GM19043 (cell line): ENCODE data around the gene MYDGF.
"Not testable (repeated sequence)": the region's sequence is repeated elsewhere in the genome, so short reads cannot be mapped to it uniquely, and the experiment has no call there.

Source experiments
- ATAC-seq: cut with Tn5 transposase; IDR thresholded peaks from one replicate; pipeline ENCODE4 v1.9.1; 2021; ENCODE audit warnings: low read depth; ENCODE audit not compliant: unreplicated experiment

MYDGF gene

DNA sequence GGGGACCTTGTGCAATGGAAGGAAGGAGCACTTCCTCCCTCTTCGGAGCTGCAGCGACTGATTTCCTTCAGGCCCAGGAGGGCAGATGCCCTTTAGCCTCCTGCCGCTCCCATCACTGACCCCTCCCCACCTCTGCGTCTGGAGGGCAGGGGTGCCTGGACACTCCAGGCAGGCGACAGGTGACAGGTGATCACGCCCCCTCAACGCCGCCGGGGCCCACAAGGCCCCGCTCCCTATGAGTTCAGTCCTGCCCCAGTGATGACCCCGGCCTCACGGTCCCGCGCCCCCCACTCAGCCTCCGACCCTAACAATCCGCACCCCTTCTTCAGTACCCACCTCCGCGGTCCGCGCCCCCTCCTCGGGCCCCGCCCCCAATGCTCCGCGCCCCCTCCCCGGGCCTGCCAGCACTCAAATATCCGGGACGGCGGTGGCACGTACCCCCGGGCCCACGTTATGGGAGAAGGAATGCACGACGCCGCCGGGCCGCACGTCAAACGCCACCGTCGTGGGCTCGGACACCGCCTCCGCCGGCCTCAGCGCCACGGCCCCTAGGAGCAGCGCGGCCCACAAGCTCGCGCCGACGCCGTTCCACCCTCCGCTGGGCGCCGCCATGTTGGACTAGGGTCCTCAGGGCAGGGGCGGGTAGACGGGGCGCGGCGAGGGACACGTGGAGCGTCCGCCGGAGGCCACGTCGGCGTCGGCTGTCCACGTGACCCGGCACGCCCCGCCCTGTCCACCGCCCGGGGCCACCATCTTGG lies at the start of gene MYDGF:
Gene MYDGF (minus strand): TSS at position 620 of the 758 bp plus-strand sequence. CDS start 8 bp downstream, at position 612.
- ATAC-seq: no peak

DNA sequence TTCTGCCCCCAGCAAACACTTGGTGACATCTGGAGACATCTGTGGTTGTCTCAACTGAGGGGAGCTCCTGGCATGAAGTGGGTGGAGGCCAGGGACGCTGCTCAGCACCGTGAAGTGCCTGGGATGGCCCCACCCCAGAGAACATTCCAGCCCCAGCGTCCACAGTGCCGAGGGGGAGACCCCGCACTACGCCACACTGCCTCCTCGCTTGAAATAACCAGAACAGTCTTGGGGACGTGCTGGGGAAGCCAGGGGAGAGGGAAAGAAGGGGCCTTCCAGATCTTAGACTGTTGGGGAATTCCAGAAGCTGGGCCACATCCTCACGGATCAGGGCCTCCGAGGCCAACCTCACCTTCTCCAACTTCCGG lies 49.3 kb upstream of the MYDGF start:
- ATAC-seq: no peak

GRCh38 chr19:4717966-4718701 lies 48.0 kb upstream of the MYDGF start:
- ATAC-seq: no peak

- ATAC-seq: no peak
Observed at GRCh38 chr19:4717191-4717965, 47.2 kb upstream of the MYDGF start.

- ATAC-seq: no peak
Observed at GRCh38 chr19:4715529-4716221, 45.5 kb upstream of the MYDGF start.

- ATAC-seq: not testable (repeated sequence)
Observed at GRCh38 chr19:4715178-4715528, 45.0 kb upstream of the MYDGF start.

GRCh38 chr19:4714016-4714415 lies 43.9 kb upstream of the MYDGF start:
- ATAC-seq: no peak

GRCh38 chr19:4713384-4713951 lies 43.3 kb upstream of the MYDGF start:
- ATAC-seq: no peak

GRCh38 chr19:4712771-4713170 lies 42.6 kb upstream of the MYDGF start:
- ATAC-seq: no peak

- no peak for ATAC-seq
Observed at GRCh38 chr19:4711211-4711610, 41.1 kb upstream of the MYDGF start.

- no peak for ATAC-seq
Observed at GRCh38 chr19:4710281-4710600, 40.1 kb upstream of the MYDGF start.

GRCh38 chr19:4709440-4710280 lies 39.5 kb upstream of the MYDGF start:
- no peak for ATAC-seq

DNA sequence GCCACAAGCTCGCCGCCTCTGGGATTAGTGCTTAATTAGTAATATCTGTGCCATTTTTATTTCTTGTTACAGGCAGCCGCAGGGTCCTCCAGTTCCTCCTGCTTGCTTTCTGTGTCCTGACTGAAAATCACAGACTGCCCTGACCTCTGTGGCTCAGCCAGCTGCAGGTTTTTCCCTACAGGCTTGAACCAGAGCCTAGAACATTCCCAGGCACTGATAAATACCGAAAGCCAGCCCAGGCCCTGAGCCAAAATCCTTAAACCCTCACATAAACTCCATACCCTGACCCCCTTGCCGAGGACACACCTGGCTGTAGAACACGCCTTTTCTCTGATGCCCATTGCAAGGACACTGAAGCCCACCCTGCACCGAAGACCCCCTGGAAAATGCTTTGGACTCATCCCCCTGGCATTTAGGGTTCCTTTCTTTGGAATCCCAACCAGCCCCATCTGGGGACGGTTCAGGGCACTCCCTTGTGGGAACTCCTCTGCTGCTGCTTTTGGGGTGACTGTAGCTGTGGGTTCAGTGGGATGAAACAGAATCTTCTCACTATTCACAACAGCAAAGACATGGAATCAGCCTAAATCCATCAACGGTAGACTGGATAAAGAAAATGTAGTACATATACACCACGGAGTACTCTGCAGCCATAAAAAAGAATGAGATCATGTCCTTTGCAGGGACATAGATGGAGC lies 38.0 kb upstream of the MYDGF start:
- ATAC-seq: no peak

- ATAC-seq: no peak
Observed at GRCh38 chr19:4707322-4707721, 37.2 kb upstream of the MYDGF start.

DNA sequence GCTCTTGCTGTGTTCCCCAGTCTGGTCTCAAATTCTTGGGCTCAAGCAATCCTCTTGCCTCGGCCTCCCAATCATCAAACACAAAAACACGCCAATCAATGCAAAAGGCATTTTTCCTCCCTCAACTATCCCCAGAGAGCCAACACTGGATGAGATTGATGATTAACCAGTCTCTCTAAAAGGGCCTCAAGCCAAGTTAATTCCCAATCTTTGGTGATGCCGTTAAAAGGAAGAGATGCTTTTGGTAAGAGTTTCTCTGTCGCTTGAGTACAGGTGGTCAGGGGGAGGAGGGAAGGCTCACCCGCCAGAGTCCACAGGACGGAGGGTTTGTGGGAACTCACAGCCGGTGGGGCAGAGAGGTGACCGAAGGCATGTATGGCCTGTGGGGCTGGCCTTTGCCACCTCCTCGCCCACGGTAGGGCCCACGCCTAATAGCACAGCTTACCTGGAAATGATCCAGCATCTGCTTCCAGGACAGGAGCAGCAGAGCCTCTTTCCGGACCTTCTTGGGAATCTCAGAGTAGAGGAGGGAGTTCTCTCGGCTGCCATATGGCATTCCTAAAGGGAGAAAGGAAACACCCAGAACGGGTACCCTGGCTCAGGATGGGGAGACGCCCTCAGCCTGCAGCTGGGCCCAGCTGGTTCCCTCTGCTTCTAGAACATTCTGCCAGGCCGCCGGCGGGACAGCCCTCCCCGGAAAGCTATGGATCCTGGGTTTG lies 35.4 kb upstream of the MYDGF start:
- ATAC-seq: no peak

DNA sequence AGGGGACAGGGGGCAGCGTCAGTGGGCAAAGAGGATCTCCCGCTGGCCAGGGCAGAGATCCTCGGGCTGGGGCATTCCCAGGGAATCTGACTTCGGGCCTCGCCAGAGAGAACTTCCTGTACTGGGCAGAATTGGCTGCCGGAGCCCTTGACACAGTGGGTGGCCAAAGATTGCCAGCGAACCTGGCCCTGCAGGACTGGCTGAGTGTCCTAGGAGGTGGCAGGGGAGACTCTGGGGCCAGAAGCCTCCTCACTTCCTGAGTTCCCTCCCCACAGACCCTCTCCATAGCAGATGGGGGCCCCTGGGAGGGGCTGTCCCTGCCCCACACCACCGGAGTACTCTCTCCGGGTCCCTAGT lies 34.2 kb upstream of the MYDGF start:
- no peak for ATAC-seq

- no peak for ATAC-seq
Observed at GRCh38 chr19:4703671-4704316, 33.7 kb upstream of the MYDGF start.

GRCh38 chr19:4702764-4703163 lies 32.6 kb upstream of the MYDGF start:
- ATAC-seq: no peak
